Mononuclear cell (primary cell): ENCODE measurements around the gene MYO7A. TPM values are rescaled to one million over a fixed set of nuclear protein-coding genes. Genes with fewer than 3 reads are reported as not detected.

ENCODE experiments used
- H3K27me3 ChIP-seq: 2 replicates; pipeline ENCODE4 v1.6.0; 2011; ENCODE audit warnings: low read length, control low read depth; ENCODE audit not compliant: insufficient read depth
- H3K4me1 ChIP-seq: 2 replicates; pipeline ENCODE4 v1.5.1; 2011; ENCODE audit warnings: mild to moderate bottlenecking, low read length, control low read depth; ENCODE audit not compliant: insufficient read depth
- H3K4me3 ChIP-seq: 2 replicates; pipeline ENCODE4 v1.5.1; 2011; ENCODE audit warnings: mild to moderate bottlenecking, low read length, moderate library complexity
- H3K9me3 ChIP-seq: 2 replicates; pipeline ENCODE4 v1.5.1; 2011; ENCODE audit warnings: low read depth, mild to moderate bottlenecking, control low read depth, low read length
- total RNA-seq: library from RNA; depleted of rRNA; stranded (reverse); fragments of >200 nt; gene quantifications from one replicate; pipeline ENCODE4 v1.2.3, GENCODE V29; 2012

Gene MYO7A
- total RNA-seq, 1 donor = 1.5 TPM

DNA sequence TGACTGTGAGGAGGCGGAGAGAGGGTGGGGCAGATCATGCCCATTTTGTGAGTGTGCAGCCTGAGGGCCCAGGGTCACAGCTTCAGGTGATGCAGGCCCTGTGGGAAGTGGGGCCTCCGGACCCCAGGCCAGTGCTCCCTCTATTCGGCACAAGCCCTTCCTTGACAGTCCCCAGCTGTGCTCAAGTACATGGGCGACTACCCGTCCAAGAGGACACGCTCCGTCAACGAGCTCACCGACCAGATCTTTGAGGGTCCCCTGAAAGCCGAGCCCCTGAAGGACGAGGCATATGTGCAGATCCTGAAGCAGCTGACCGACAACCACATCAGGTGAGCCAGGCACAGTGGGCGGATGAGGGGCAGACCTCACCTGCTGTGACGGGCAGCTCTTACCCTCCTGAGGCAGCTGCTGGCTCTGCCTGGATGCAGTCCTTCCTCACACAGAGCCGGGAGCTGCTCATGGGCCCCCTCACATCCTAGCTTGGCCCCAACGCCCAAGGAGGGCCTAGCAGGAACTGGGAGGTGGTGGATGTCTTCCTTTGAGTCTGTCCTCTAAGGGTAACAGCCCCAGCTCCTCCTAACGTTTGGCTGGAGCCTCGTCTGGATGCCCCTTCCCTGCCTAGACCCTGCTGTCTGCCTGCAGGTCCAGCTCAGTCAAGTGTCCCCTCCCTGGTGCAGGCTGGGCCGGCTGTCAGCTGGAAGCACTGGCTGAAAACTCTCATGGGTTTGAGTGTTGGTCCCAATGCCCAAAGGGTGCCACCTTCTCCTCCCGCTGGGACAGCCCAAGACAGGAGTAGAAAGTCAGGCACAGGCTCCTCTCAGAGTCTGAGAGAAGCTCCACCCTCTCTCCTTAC, 76.1 kb downstream of the MYO7A start:
- Histone ChIP-seq H3K4me1 (no peaks in the 10 kb centered on the region), H3K9me3 (no peaks in the 10 kb centered on the region), H3K4me3 (no peak overlapping the region), H3K27me3 (no peaks in the 10 kb centered on the region)

DNA sequence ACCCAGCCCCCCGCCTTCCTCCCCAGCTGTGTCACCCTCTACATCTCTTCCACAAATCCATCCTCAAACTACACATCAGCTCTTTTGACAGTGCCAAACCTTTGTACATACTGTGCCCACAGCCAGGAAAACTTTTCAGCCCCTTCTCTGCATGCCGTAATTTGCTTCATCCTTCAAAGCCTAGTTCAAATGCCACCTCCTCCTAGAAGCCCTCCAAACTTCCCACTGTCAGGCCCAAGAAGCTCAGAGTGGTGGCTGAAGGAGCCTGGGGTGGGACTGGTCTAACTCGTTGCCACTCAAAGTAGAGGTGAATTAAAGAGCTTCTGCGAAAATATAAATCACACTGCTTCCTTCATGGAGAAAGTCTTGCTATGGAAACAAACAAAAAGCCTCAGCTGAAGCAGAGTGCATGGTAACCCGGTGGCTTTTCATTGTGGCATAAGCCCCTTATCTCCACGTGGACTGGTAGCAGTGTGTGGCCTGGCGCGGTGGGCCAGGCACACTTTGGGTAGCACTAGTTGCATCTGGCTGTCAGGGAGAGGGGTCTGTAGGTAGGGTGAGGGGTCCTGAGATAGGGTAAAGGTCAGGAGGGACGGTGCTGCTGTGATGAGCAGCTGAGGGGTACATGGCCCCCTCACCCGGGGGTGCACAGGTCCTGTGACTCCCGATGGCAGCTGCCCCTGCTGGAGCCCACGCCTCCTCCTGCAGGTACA, 76.9 kb downstream of the MYO7A start:
- Histone ChIP-seq H3K27me3 (no peaks in the 10 kb centered on the region), H3K4me1 (no peaks in the 10 kb centered on the region), H3K9me3 (no peaks in the 10 kb centered on the region), H3K4me3 (no peak overlapping the region)

- Histone ChIP-seq H3K27me3 (no peaks in the 10 kb centered on the region), H3K4me1 (no peaks in the 10 kb centered on the region), H3K4me3 (no peak overlapping the region), H3K9me3 (no peaks in the 10 kb centered on the region)
Observed at GRCh38 chr11:77205467-77206263, 77.6 kb downstream of the MYO7A start.

GRCh38 chr11:77206264-77207018, 78.4 kb downstream of the MYO7A start:
- no peaks in the 10 kb centered on the region for H3K27me3 ChIP-seq
- no peak overlapping the region for H3K4me3 ChIP-seq
- no peaks in the 10 kb centered on the region for H3K9me3 ChIP-seq
- no peaks in the 10 kb centered on the region for H3K4me1 ChIP-seq

- no peaks in the 10 kb centered on the region for H3K27me3 ChIP-seq
- H3K4me3 ChIP-seq = no peak overlapping the region
- no peaks in the 10 kb centered on the region for H3K9me3 ChIP-seq
- no peaks in the 10 kb centered on the region for H3K4me1 ChIP-seq
Observed at GRCh38 chr11:77207019-77207485, 79.0 kb downstream of the MYO7A start.

DNA sequence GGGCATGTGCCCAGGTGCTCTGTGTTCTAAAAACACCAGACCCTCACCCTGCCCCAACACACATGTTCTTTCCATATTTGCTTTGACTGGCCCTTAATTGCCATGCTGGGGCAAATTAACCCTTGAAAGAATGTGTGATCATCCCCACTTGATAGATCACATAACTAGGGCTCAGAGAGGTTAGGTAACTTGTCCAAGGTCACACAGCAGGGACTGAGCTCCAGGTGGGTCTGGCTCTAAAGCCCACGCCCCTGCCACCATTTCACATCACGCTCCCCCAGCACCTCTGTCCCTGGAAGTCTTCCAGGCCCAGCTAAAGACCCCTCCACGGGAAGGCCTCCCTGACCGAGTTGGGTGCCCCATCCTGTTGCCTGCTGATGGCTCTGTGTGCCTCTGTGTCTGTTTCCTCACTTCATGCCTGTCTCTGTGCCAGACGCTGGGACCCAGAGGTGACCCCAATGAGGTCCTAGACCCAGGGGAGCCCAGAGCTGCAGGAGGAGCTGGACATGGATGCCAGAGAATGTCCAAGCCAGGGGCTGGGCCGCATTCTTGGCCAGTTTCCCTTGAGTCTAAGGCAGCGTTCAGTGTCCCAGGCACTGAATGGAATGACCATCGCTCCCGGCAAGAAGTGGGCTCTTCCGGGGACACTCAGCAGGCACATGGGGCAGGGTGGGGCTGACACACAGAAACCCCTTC, 79.7 kb downstream of the MYO7A start:
- Histone ChIP-seq H3K4me1 (no peaks in the 10 kb centered on the region), H3K27me3 (no peaks in the 10 kb centered on the region), H3K4me3 (no peak overlapping the region), H3K9me3 (no peaks in the 10 kb centered on the region)

- Histone ChIP-seq H3K9me3 (no peaks in the 10 kb centered on the region), H3K4me1 (no peaks in the 10 kb centered on the region), H3K27me3 (no peaks in the 10 kb centered on the region), H3K4me3 (no peak overlapping the region)
Observed at GRCh38 chr11:77208535-77208934, 80.5 kb downstream of the MYO7A start.

GRCh38 chr11:77209663-77210062, 81.6 kb downstream of the MYO7A start:
- Histone ChIP-seq H3K27me3 (no peaks in the 10 kb centered on the region), H3K9me3 (no peaks in the 10 kb centered on the region), H3K4me1 (no peaks in the 10 kb centered on the region), H3K4me3 (no peak overlapping the region)

DNA sequence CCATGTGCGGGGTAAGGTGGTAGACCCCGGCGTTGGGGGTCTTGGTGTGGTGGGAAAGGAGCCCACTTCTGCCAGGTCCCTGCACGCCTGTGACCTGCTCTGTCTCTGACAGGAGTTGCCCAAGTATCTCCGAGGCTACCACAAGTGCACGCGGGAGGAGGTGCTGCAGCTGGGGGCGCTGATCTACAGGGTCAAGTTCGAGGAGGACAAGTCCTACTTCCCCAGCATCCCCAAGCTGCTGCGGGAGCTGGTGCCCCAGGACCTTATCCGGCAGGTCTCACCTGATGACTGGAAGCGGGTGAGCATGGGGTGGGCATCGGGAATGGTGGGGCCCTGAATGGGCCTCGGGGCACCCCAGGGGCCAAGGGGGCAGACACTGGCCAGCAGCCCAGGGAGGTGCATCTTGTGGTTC, 83.0 kb downstream of the MYO7A start:
- H3K4me1 ChIP-seq = no peaks in the 10 kb centered on the region
- H3K4me3 ChIP-seq = no peak overlapping the region
- no peaks in the 10 kb centered on the region for H3K27me3 ChIP-seq
- no peaks in the 10 kb centered on the region for H3K9me3 ChIP-seq

- no peaks in the 10 kb centered on the region for H3K27me3 ChIP-seq
- H3K4me3 ChIP-seq = no peak overlapping the region
- H3K4me1 ChIP-seq = no peaks in the 10 kb centered on the region
- H3K9me3 ChIP-seq = no peaks in the 10 kb centered on the region
Observed at GRCh38 chr11:77211594-77212251, 83.7 kb downstream of the MYO7A start.

- Histone ChIP-seq H3K4me3 (no peak overlapping the region), H3K9me3 (no peaks in the 10 kb centered on the region), H3K4me1 (no peaks in the 10 kb centered on the region), H3K27me3 (no peaks in the 10 kb centered on the region)
Observed at GRCh38 chr11:77212314-77213007, 84.4 kb downstream of the MYO7A start.

- Histone ChIP-seq H3K4me3 (no peak overlapping the region), H3K4me1 (no peaks in the 10 kb centered on the region), H3K9me3 (no peaks in the 10 kb centered on the region), H3K27me3 (no peaks in the 10 kb centered on the region)
Observed at GRCh38 chr11:77213029-77213579, 85.1 kb downstream of the MYO7A start.
